Activated T-cell treated with anti-CD3 and anti-CD28 coated beads, Interleukin-2, amount 50 U/mL, for 48 hours (primary cell): ENCODE measurements around the gene NT5DC1.

ENCODE experiments used
- DNase-seq, 2 experiments: peaks; one replicate each; pipeline ENCODE4 v3.0.0-alpha.2; 2020

Gene NT5DC1

DNA sequence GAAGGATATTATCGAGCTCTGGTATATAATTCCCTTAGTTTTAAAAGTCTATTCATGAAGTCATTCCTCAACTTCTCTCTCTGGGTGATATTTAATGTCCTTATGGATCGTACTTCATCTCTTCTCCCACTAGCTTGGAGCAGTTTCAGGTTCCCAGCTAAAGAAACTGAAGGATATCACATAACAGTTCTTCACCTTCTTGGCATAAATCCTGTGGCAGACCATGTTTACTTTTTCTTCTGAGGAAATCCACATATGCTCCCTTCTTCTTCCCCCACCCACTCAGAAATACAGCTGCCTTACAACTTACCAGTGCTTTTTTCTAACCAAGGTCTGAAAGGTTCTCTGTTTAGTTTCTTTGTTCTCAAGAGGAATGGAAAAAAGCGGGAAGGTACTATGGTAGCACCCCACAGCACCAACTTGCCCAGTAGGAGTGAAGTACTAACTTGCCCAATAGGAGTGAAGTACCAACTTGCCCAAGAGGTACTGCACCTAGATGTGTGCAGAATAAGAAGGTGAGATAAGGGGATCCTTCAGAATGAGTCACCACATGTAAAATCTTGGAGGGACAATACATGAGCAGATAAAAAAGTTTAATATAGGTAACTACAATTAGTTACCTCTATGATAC lies 100.1 kb downstream of the NT5DC1 start:
- no peak for DNase-seq

DNA sequence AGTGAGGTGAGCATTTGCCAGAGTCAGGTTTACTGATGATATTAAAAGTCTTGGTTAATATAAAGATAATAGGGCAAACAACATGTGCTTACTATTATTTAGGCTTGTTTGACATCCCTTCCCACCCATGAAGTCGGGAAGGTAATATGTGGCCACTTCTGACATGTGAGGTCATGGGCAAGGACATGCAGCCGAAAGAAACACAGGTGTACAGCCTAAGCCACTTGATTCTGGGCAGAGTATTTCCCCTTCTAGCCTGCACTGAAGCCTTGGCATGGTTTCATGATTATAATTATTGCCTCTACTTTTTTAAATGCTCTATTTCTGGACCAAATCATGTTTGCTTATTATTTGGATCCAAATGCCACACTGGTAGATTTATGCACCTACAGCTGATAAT lies 100.9 kb downstream of the NT5DC1 start:
- DNase-seq = no peak

DNA sequence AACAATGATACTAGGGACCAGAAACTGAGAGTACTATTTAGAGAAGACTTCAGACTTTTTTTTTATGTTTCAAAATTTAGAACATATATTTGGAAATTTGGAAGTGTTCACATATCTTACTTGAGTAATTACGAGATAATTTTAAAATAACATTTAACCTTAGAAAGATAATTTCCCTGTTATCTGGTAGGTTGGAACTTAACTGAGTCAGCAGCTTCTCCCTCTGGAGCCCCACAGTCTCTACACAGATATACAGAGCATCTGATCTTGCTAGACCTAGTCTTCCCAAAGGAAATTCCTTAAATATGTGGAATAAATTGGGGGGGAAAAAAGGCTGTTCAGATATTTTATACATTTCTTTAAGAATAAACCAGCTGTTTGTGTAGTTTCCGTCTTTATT lies 104.6 kb downstream of the NT5DC1 start:
- DNase-seq = no peak

DNA sequence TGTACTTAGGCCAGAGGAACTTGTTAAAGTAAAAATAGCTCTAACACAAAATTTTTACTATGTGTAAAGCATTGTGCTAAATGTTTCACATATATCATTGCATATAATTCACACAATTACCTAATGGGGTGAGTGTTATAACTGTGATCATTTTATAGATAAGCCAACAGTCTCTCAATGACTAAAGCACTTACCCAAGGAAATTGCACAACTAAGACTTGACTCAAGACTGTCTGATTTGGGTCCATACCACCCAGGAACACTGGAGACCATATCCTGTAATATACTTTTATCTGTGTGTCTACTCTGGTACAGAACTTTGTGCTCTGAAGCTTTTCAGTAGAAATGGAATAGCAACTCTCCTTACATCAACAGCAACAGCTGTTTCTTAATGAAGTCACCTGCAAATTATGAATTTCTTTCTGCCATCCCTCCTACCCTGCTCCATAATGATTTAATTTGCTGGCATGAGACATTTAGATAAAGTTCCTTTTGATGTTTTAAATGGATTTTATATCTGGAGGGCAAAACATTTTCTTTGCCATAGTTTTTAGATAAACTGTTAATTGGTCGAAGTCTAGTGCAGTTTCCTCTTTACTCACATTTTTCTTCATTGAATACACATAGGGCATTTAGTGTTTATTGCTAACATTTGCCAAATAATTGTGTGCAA lies 105.7 kb downstream of the NT5DC1 start:
- no peak for DNase-seq

DNA sequence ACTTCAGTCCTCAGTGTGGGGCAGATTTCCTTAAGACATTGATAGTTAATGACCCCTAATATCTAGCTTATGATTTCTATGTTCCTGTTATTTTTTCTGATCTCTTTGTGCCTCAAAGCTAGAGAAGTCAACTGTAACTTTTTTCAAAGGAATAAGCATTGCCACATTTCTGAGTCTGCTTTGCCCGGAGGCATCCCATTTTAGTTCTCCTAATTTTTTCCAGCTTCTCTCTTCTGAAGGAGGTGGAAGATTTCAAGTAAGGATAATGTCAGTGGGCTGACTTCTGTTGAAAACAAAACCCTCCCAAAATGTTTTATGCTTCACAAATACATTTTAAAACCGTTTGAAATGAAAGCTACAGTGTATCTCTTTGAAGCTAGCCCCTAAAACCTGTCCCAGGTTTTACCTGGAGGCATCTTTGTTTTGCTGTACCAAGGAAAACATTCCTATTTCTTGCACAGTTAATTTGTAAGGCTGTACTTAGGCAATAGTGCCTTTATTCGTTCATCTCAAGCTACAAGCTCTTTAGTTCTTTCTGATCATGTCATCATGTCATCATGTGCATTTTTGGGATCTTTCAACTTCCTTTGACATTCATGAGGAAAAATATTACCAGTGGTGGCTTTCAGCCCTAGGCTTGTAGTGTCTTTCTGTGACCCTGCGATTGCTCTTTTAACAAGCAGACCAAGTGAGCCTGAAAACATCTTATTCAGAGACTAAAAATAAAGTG lies 107.6 kb downstream of the NT5DC1 start:
- no peak for DNase-seq

DNA sequence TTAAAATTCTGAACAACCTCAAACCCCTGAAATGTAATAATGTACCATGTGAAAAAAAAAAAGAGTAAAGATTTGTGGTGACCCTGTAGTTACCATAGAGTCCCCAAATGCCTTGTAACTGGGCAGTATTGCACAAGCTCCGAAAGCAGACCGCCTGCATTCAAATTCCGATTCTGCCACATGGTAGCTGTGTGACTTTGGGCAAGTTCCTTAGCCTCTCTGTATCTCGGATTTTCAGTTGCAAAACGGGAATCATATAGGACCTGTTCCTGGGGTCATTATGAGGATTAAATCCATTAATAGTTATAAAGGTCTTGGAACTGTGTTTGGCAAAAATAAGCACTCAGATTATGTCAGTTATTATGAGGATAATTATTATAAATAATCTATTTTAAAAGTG lies 109.7 kb downstream of the NT5DC1 start:
- DNase-seq = no peak

DNA sequence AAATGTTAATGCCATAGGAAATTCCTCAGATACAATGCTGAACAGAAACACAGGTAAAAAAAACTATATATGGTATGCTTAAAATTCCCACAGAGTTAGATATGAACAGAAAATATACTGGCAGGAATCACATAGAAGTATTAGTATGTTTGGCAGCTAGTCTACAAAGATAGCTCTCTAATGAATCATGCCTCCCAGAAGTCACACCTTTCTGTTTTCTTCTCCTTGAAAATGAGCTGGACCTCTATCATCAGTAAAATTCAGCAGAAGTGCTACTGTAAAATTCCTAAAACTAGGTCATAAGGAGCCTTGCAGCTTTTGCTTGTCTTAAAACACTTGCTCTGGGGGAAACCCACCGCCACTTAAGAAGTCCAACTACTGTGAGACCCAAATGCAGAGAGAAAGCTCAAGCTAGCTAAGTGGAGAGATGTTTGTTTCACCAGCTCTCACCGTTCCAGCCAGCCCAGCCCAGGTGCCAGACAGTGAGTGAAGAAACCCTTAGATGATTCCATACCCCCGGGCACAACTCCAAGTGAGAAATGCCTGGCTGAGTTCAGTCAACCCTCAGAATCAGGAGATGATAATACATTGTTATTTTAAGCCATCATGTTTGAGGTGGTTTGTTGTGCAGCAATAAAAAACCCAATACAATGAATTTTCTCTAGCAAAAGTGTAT lies 110.2 kb downstream of the NT5DC1 start:
- no peak for DNase-seq

DNA sequence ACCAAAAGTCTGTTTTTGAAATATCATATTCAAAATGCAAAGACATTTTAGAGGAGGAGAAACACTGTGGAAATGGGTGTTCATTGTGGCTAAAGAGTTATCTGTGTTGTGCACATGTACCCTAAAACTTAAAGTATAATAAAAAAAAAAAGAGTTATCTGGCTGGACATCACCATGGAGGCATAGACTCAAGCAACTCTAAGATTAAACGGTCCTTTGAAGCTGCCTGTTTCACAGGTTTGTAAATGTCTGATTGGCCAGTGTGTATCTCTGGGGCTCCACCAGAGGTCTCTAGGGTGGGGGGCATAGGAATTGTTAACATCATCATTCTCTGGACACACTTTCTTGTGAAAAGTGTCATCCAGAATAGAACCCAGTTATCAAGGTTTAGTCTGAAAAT lies 114.0 kb downstream of the NT5DC1 start:
- DNase-seq = no peak

DNA sequence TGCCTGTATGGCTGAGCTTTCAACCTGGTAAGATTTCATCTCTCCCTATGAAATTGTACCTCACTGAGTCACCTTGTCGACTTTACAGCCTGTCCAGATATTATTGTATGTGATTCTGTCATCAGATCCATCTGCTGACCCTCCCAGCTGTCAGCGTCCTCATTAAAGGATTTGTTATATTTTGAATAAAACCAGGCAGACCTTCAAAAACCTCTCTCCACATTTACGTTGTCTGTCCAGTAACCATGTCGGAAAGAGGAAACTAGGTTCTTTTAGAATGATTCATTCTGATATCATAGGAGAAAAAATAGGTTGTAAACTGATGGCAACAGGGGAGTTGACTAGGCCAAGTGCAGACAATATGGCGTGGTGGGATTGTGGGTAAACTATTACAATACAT lies 114.8 kb downstream of the NT5DC1 start:
- no peak for DNase-seq

DNA sequence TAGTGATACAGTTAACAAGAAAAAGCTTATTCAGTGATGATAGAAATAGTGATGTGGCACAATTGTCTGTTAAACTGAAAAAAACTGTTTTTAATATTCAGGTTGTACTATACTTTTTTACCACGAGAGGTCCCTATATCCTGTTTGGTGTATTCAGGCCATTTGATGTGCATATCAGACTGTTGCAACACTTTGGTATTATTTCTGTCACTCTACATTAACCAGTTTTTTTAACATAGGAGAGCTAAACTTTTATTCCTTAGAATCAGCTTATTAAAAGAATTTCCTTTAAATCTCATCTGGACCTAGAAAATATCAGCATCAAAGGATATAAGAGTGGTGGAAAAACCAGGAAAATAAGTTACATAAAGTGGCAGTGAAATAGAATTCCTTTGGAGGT lies 116.4 kb downstream of the NT5DC1 start:
- no peak for DNase-seq

DNA sequence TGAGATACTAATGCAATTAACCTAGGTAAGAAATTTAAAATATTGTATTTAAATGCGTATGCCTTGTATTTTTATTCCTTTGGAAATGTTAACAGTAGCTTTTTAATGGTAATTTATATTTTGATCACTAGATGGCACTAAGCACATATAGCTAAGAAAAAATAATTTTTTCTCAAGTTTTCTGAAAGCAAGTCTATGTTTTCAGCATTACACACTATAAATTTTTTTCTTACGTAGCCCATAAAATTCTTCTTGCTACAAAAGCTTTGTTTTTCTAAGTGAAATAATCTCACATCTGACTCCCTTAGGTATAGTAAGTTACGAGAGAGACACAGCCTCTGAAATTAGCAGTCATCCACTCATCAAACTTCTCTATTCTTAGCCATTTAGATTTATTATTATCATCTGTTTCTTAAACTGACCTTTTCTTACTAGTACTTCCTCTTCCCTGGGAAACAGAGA lies 117.5 kb downstream of the NT5DC1 start:
- DNase-seq = no peak

DNA sequence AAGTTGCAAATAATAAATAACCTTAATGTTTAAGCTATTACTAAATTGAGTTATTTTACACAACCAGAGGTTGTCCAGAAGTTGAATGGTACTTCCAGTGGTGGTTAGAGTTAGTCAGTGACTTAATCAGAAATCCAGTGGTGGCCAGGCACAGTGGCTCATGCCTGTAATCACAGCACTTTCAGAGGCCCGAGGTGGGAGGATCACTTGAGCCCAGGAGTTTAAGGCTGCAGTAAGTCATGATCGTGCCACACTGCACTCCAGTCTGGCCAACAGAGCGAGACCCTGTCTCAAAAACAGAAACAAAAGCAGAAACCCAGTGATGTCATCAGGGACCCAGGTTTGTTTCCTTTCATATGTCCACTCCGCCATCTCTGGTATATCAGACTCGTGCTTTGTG lies 118.2 kb downstream of the NT5DC1 start:
- DNase-seq = no peak

DNA sequence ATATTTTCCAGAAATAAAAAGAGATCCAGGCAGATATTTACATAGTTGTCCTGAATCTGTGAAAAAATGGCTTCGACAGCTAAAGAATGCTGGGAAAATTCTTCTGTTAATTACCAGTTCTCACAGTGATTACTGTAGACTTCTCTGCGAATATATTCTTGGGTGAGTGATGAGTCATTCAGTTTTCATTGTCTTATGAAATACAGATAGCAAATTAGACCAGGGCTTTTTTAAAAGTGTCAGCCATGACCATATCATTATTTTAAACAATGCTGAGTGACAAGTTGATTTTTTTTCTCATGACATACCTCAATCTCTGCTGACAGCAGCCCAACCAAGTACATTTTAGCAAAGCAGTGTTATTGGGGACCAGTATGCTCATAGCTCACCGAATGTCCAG lies 120.4 kb downstream of the NT5DC1 start:
- no peak for DNase-seq

DNA sequence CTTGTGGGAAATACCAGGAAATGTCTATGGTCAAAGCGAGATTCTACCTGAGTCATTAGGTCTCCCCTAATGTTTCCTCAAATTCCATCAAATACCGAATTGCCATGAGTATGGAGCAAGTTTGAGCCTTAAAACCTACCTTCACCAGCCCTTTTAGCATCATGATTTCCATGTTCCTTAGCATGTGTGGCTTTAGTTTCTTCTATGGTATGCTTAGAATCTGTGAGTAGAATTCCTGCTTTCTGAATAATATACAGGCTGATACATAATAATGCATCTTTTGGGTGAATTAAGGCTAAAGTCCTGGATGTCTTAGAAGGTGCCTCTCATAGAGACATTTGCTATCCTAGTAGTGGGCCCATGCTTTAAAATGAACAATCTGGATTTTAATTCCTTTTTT lies 121.3 kb downstream of the NT5DC1 start:
- DNase-seq = no peak

DNA sequence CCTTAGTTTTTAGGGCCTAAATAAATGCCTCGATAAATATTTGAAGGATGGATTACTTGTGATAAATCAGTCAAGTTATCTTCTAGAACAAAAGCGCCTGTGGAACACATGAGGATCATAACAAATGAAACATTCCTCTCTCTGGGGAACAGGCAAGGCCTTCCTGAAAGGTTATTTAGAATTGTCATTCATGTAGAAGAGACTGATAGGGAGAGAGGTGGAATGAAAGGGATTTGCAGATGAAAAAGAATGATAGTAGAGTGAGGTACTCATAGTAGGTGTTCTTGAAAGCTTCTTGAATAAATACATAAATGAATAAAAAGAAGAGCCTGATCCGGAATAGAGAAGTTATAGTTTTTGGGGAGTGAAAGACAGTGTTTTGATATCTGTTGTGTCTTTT lies 122.7 kb downstream of the NT5DC1 start:
- no peak for DNase-seq

DNA sequence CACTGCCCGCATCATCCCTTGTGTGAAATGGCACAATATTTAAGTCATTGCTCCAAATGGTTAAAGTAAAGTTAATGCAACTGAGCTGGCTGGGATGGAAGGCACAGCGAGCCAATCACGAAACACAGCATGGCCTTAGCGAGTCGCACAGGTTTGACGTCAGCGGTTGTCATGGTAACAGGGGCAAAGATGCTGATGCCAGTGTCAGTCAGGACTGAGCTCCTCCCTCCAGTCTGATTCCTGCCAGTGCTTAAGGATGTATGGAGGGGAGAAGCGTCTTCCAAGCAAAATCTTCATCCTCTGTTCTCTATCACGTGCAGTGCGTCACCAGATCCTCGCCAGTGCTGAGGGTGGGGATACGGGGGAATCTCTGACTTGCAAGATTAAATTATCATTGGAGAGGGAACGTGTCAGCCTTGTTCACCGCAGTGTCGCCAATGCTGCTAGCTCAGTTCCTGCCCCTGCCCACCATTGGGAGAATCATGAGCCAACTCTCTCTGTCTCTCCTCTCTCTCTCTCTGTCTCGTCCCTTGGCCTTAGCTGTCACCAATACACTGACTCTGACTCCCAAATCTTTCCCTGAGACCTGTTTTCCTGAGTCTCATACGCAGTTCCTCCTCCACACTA lies 128.7 kb downstream of the NT5DC1 start:
- peak in 1 of 2 experiments; percentile 40 for DNase-seq

DNA sequence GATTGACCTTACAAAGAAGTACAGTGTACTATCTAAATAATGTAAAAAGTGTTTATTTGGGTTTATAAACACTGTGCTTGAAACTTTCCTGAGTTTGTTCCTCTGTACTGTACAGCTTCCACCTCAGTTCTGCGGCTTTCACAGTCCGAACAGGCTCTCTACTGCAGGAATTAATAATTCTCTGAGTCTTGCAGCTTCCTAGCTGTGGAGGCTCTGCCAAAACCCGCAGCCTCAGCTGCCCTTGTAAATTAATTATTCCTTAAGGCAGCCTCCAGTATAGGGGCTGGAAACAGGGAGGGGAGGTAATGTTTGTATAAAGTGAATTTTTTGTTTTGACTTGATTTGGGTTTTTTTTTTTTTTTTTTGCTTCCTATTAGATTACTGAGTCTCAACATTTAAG lies 134.0 kb downstream of the NT5DC1 start:
- no peak for DNase-seq

DNA sequence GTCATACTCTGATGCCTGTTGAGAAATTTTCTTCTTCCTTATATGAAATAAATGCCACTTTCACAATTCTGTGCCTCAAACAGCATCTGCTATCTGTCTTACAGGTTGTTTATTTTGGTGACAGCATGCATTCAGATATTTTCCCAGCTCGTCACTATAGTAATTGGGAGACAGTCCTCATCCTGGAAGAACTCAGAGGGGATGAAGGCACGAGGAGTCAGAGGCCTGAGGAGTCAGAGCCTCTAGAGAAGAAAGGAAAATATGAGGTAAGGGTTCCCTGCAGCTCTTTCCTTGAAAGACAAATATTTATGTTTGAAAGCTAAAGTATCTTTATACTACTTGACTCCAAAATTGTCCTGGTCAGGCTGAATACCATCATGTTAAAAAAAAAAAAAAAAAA lies 137.4 kb downstream of the NT5DC1 start:
- DNase-seq = no peak

DNA sequence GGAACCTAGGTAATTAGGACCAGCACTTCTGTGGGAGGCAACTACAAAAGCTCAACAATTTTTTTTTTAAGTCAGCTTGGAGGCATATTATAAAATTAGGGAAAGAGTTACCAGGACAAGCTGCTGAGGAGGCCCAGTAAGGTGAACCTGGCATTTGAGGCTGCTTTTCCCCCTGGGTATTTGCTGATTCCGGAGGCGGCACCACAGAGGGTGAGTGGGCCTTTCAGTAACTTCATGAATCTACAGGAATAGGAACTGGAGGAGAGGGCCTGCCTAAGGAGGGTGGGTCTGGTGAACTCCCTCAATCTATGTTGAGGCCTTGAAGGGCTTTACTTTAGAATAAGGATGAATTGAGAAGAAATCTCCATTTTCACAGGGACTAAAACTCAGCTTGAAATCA lies 138.6 kb downstream of the NT5DC1 start:
- no peak for DNase-seq

DNA sequence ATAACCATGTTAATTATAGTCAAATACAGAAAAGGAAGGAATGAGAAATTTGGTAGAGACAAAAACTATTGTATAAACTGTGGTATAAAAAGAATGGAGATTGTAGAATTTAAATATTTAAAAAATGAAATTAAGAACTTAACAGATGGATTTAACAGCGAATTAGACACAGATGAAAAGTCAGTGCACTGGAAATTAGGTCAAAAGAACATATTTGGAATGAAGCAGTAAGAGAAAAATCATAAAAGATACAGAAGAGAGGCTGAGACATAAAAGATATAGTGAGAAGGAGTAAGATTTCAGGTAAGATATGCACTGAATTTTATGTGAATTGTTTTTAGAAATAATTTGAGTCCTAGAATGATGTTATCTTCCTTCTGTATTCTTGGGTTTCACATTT lies 139.2 kb downstream of the NT5DC1 start:
- no peak for DNase-seq

DNA sequence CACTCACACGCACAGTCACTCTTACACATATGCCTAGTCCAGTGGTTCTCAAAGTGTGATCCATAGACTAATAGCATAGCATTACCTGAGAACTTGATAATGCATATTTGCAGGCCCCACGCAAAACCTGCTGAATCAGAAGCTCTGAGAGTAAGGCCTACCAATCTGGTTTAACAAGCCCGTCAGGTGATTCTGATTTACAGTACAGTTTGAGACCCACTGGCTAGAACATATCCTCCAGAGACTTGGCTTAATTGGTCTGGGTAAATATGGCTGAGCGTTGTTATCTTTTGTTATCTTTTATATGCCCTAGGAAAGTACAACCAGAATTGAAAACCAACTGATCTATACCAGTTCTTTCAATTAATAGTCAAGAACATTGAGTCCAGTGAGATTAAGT lies 143.6 kb downstream of the NT5DC1 start:
- no peak for DNase-seq

DNA sequence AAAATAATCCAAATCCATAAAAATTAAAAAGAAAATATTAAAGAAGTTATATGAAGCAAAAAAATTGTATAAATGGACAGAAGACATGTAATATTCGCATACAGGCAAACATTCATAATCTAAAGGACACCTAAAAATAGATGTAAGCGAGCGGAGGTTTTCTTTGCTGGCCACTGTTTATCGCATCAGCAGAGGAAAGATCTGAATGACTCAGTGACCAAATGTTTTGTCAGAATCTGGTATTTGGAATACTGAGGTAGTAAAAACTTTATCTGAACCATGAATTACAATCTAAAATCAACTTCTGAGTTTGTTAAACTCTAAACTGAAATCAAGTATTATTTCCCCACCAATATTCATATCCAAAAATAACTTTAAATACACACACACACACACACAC lies 145.4 kb downstream of the NT5DC1 start:
- no peak for DNase-seq

DNA sequence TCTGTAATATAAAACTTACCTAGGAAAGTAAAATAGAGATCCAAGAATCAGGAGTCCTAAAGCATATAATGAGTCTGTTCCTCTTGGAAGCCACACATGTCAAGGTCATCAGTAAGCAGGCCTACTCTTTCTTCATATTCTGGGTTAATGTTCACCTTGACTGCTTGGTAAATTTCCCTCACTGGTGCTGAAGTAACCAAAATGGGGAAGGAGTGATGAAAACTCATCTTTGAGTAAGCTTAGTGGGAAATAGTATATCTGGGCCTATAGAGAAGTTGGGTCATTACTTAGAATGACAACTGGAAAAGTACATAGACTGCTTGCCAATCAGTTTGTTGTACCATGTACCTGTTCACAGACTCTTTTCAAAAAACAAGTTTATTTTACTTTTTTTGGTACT lies 146.6 kb downstream of the NT5DC1 start:
- no peak for DNase-seq
